Gastroesophageal sphincter (tissue), 4 donors: ENCODE results near the gene CREBBP. TPM values are rescaled to one million over a fixed set of nuclear protein-coding genes. Genes with fewer than 3 reads are reported as not detected.
"Not testable (repeated sequence)": the region's sequence is repeated elsewhere in the genome, so short reads cannot be mapped to it uniquely, and the experiment has no call there.

Experiments
- ATAC-seq: fragments of 150-250 bp; one replicate; pipeline ENCODE4 v1.9.1; 2016; ENCODE audit warnings: mild to moderate bottlenecking, moderate library complexity
- H3K27ac ChIP-seq, 4 donors: fragments of 200-600 bp; sonication (generic) in 3 of 4; 1 replicate in 3 of 4; 2 replicates in 1 of 4; pipeline ENCODE4 v1.5.1; 2016 to 2019
- H3K27me3 ChIP-seq: fragments of 200-600 bp; sonication (generic); one replicate; pipeline ENCODE4 v1.5.1; 2019
- H3K36me3 ChIP-seq, 2 donors: fragments of 200-600 bp; sonication (generic); one replicate each; pipeline ENCODE4 v1.5.1; 2019; ENCODE audit warnings: control low read depth in 1 of 2
- H3K4me1 ChIP-seq, 3 donors: fragments of 200-600 bp; sonication (generic); 1 replicate in 2 of 3; 2 replicates in 1 of 3; pipeline ENCODE4 v1.5.1; 2016 to 2019; ENCODE audit warnings: control low read depth in 2 of 3
- H3K4me3 ChIP-seq, 2 donors: fragments of 200-600 bp; sonication (generic); one replicate each; pipeline ENCODE4 v1.5.1; 2019; ENCODE audit warnings: mild to moderate bottlenecking in 1 of 2, moderate library complexity in 1 of 2
- H3K9me3 ChIP-seq, 3 donors: fragments of 200-600 bp; sonication (generic); one replicate each; pipeline ENCODE4 v1.5.1; 2017 to 2019; ENCODE audit warnings: control low read depth in 2 of 3
- CTCF ChIP-seq, 4 experiments: fragments of 200-600 bp in 2 of 4; fragments of 450-650 bp in 2 of 4; sonication (generic) in 1 of 4; IDR thresholded peaks; one replicate each; pipeline ENCODE4 v1.5.1; 2017 to 2019; ENCODE audit warnings: antibody characterized with exemption in 4 of 4, mild to moderate bottlenecking in 2 of 4, moderate library complexity in 2 of 4
- EP300 ChIP-seq: sonication (generic); formaldehyde crosslinking; IDR thresholded peaks from one replicate; pipeline ENCODE4 v1.6.1; 2017; ENCODE audit warnings: antibody characterized with exemption, mild to moderate bottlenecking
- POLR2A ChIP-seq, 2 donors: fragments of 450-650 bp; IDR thresholded peaks; one replicate each; pipeline ENCODE4 v1.6.1; 2017; ENCODE audit warnings: antibody characterized with exemption in 2 of 2, mild to moderate bottlenecking in 2 of 2, moderate library complexity in 1 of 2
- POLR2AphosphoS5 ChIP-seq: sonication (generic); formaldehyde crosslinking; IDR thresholded peaks from one replicate; pipeline ENCODE4 v1.6.1; 2017; ENCODE audit warnings: antibody characterized with exemption
- WGBS, 2 donors: methylation state at CpG; one replicate each; pipeline ENCODE4 v1.1.5; 2018; ENCODE audit warnings: low coverage in 1 of 2; 5-methylcytosine and 5-hydroxymethylcytosine counted together
- total RNA-seq, 4 donors: library from RNA; depleted of rRNA; stranded (reverse); fragments of >200 nt; gene quantifications; one replicate each; pipeline ENCODE4 v1.1.0, GENCODE V29; 2016

CREBBP gene
- total RNA-seq, 4 donors from 2014 or later, result 45.9 to 115 (median 61.7) TPM

- 6 to 56% methylated on average over 2 to 4 of the region's 5 CpGs for WGBS, 2 donors
- Histone ChIP-seq H3K36me3 (peaks cover 0 to 11% of the 10 kb centered on the region in 2 donors), H3K27me3 (no peaks in the 10 kb centered on the region), H3K27ac (peak overlapping the region; percentile 73 to 91 (median 89)), H3K4me1 (peaks cover 0 to 22% (median 10%) of the 10 kb centered on the region in 3 donors), H3K4me3 (peak overlapping the region; percentile 76 to 97), H3K9me3 (no peaks in the 10 kb centered on the region)
- TF ChIP-seq EP300, result no peak
- no peak for TF ChIP-seq POLR2AphosphoS5
- no peak for TF ChIP-seq CTCF (IDR thresholded peaks at IDR 0.05)
- TF ChIP-seq POLR2A (IDR thresholded peaks at IDR 0.05), result no peak
- ATAC-seq, result no peak
These were observed 162.5 kb downstream of the CREBBP start for GRCh38 chr16:3718019-3718391.

- WGBS, 2 donors, result 0% methylated on average over 3 of the region's 95 CpGs; no CpG with 5 or more reads in 1 of the 2 donors
- H3K27ac ChIP-seq, result peak within 1 kb of the TSS; percentile 73 to 91 (median 89)
- peaks cover 0 to 12% of the 10 kb centered on the region in 2 donors for H3K36me3 ChIP-seq
- TF ChIP-seq POLR2AphosphoS5 (peak; percentile 95), EP300 (no peak), CTCF (IDR thresholded peaks at IDR 0.05) (peak in 1 of 4 experiments; percentile 7), POLR2A (IDR thresholded peaks at IDR 0.05) (peak; percentile 91 to 95)
- peaks cover 0 to 22% (median 10%) of the 10 kb centered on the region in 3 donors for H3K4me1 ChIP-seq
- no peaks in the 10 kb centered on the region for H3K9me3 ChIP-seq
- H3K27me3 ChIP-seq, result no peaks in the 10 kb centered on the region
- peak within 1 kb of the TSS; percentile 76 to 97 for H3K4me3 ChIP-seq
- peak; percentile 98 for ATAC-seq
These were observed 163.1 kb downstream of the CREBBP start, which contains the start of gene TRAP1 for GRCh38 chr16:3717235-3718018. TSS of gene TRAP1 (minus strand) at chr16:3717524. CDS start at chr16:3717508, 16 bp downstream.

GRCh38 chr16:3716831-3717234, 163.7 kb downstream of the CREBBP start:
- WGBS, 2 donors, result no CpG with 5 or more reads among the region's 34 CpGs

GRCh38 chr16:3715430-3715829, 165.1 kb downstream of the CREBBP start:
- 76 to 92% methylated on average over 5 of the region's 7 CpGs for WGBS, 2 donors
- no peaks in the 10 kb centered on the region for H3K9me3 ChIP-seq
- H3K36me3 ChIP-seq, result peaks cover 0 to 12% of the 10 kb centered on the region in 2 donors
- no peak for TF ChIP-seq POLR2AphosphoS5
- H3K4me1 ChIP-seq, result peaks cover 0 to 22% (median 10%) of the 10 kb centered on the region in 3 donors
- H3K27ac ChIP-seq, result no peak overlapping the region
- ATAC-seq, result no peak
- no peaks in the 10 kb centered on the region for H3K27me3 ChIP-seq
- H3K4me3 ChIP-seq, result no peak overlapping the region

More at GRCh38 chr16:3716831-3717234, 163.7 kb downstream of the CREBBP start:
- Histone ChIP-seq H3K4me3 (peak overlapping the region; percentile 76 to 97), H3K36me3 (peaks cover 0 to 12% of the 10 kb centered on the region in 2 donors), H3K27me3 (no peaks in the 10 kb centered on the region), H3K9me3 (no peaks in the 10 kb centered on the region), H3K27ac (peak overlapping the region; percentile 11 to 91 (median 89)), H3K4me1 (peaks cover 0 to 22% (median 10%) of the 10 kb centered on the region in 3 donors)
- TF ChIP-seq EP300 (no peak), POLR2AphosphoS5 (no peak), POLR2A (IDR thresholded peaks at IDR 0.05) (no peak), CTCF (IDR thresholded peaks at IDR 0.05) (no peak)
- ATAC-seq, result peak; percentile 6

- H3K27me3 ChIP-seq, H3K27ac ChIP-seq, H3K4me3 ChIP-seq, ATAC-seq, H3K9me3 ChIP-seq: not testable (repeated sequence)
- 100% methylated on average over 2 to 3 of the region's 10 CpGs for WGBS, 2 donors
- peaks cover 0 to 22% (median 10%) of the 10 kb centered on the region in 3 donors for H3K4me1 ChIP-seq
- H3K36me3 ChIP-seq, result peaks cover 0 to 15% of the 10 kb centered on the region in 2 donors
These were observed 166.1 kb downstream of the CREBBP start for GRCh38 chr16:3714378-3714777.
